Fibroblast of villous mesenchyme (primary cell): ENCODE results near the gene UQCR11. TPM values are rescaled to one million over a fixed set of nuclear protein-coding genes. Genes with fewer than 3 reads are reported as not detected.
A peak's percentile ranks its signal among the peaks of the same experiment; 100 is the strongest.

Experiments used
- DNase-seq: peaks from one replicate; pipeline ENCODE4 v3.0.0-alpha.2; 2010; ENCODE audit warnings: low read depth
- H3K4me3 ChIP-seq: 2 replicates; pipeline ENCODE4 v1.5.1; 2011; ENCODE audit warnings: low read depth, mild to moderate bottlenecking, low read length
- CTCF ChIP-seq: IDR thresholded peaks from 2 replicates; pipeline ENCODE4 v1.5.1; 2012; ENCODE audit warnings: low read depth, mild to moderate bottlenecking, low read length; ENCODE audit not compliant: insufficient read depth
- total RNA-seq: library from RNA; depleted of rRNA; stranded (reverse); fragments of >200 nt; gene quantifications from 2 replicates; pipeline ENCODE4 v1.2.3, GENCODE V29; 2012

Gene UQCR11
- total RNA-seq, 1 donor, result 53.5 TPM

- no peak overlapping the region for H3K4me3 ChIP-seq
- no peak for TF ChIP-seq CTCF
- peak; percentile 2 for DNase-seq
Measured at GRCh38 chr19:1616875-1617274, 11.6 kb upstream of the UQCR11 start.

- no peak for TF ChIP-seq CTCF
- peak; percentile 82 for DNase-seq
- no peak overlapping the region for H3K4me3 ChIP-seq
Measured at GRCh38 chr19:1616396-1616795, 11.1 kb upstream of the UQCR11 start.

- TF ChIP-seq CTCF, result no peak
- no peak for DNase-seq
- H3K4me3 ChIP-seq, result no peak overlapping the region
Measured at GRCh38 chr19:1615156-1615765, 10.0 kb upstream of the UQCR11 start.

GRCh38 chr19:1613808-1614570 lies 8.7 kb upstream of the UQCR11 start:
- TF ChIP-seq CTCF, result no peak
- no peak overlapping the region for H3K4me3 ChIP-seq
- no peak for DNase-seq

- TF ChIP-seq CTCF, result no peak
- DNase-seq, result no peak
- H3K4me3 ChIP-seq, result no peak overlapping the region
Measured at GRCh38 chr19:1613146-1613545, 7.9 kb upstream of the UQCR11 start.

GRCh38 chr19:1612114-1613086 lies 7.1 kb upstream of the UQCR11 start:
- DNase-seq, result no peak
- H3K4me3 ChIP-seq, result no peak overlapping the region
- no peak for TF ChIP-seq CTCF
